PC-3 (cell line): ENCODE data around the gene DPH3.

ENCODE experiments used
- CTCF ChIP-seq: fragments of 300-600 bp; sonication (generic); conservative IDR thresholded peaks from 2 replicates; pipeline ENCODE4 v1.5.1; 2017; ENCODE audit warnings: antibody characterized with exemption, low read depth, mild to moderate bottlenecking, low read length
- EZH2 ChIP-seq: fragments of 300-600 bp; sonication (generic); IDR thresholded peaks from one replicate; pipeline ENCODE4 v1.6.1; 2017; ENCODE audit warnings: antibody characterized with exemption, mild to moderate bottlenecking, low read length; ENCODE audit not compliant: unreplicated experiment
- EZH2phosphoT487 ChIP-seq: fragments of 300-600 bp; sonication (generic); IDR thresholded peaks from 2 replicates; pipeline ENCODE4 v1.6.1; 2018; ENCODE audit warnings: mild to moderate bottlenecking, antibody characterized with exemption, low read length, borderline replicate concordance

GRCh38 chr3:16265455-16265786 lies 678 bp upstream of the DPH3 start:
- no peak for TF ChIP-seq CTCF
- no peak for TF ChIP-seq EZH2
- TF ChIP-seq EZH2phosphoT487, result no peak
